ENCODE measurements around the gene EMP2. TPM values are rescaled to one million over a fixed set of nuclear protein-coding genes. Genes with fewer than 3 reads are reported as not detected.

The EMP2 gene
- polyA plus RNA-seq, 3 donors = not detected

- DNase-seq = no peak
- Mint-ChIP-seq H3K9me3 (peaks cover 0 to 8% (median 0%) of the 10 kb centered on the region in 7 donors), H3K4me3 (no peak overlapping the region), H3K27ac (no peak overlapping the region), H3K27me3 (ENCODE audit: low read depth in 3 of 3) (peaks cover 34 to 43% (median 36%) of the 10 kb centered on the region in 3 donors), H3K36me3 (no peaks in the 10 kb centered on the region), H3K4me1 (peaks cover 6% of the 10 kb centered on the region)
- 44% methylated on average over 3 of the region's 4 CpGs for WGBS (ENCODE audit: insufficient coverage)
- Histone ChIP-seq H3K9ac (ENCODE audit: insufficient read depth, low read length, poor library complexity, severe bottlenecking) (no peak overlapping the region), H3K79me2 (ENCODE audit: insufficient read depth, low read length) (no peaks in the 10 kb centered on the region), H3K36me3 (replicated peaks in 1 of 2; ENCODE audit: control insufficient read depth in 1 of 2, insufficient read depth in 2 of 2, low read length in 2 of 2) (no peaks in the 10 kb centered on the region), H3K4me1 (ENCODE audit: control insufficient read depth in 1 of 2, insufficient read depth in 2 of 2, low read length in 2 of 2) (peaks cover 8 to 10% of the 10 kb centered on the region in 2 donors), H3K27ac (ENCODE audit: low read depth in 1 of 2, low read length in 2 of 2) (no peak overlapping the region), H4K20me1 (ENCODE audit: insufficient read depth, low read length) (no peaks in the 10 kb centered on the region), H3K27me3 (ENCODE audit: control insufficient read depth in 2 of 2, insufficient read depth in 2 of 2, low read length in 2 of 2) (peaks cover 21 to 28% of the 10 kb centered on the region in 2 donors), H3K4me3 (replicated peaks in 1 of 3; ENCODE audit: low read depth in 2 of 3, low read length in 3 of 3) (no peak overlapping the region), H2AFZ (ENCODE audit: insufficient read depth, low read depth, low read length, poor library complexity, severe bottlenecking) (no peak overlapping the region), H3K4me2 (replicated peaks; ENCODE audit: extremely low read depth, low read length, poor library complexity, severe bottlenecking) (no peak overlapping the region), H3K9me3 (replicated peaks in 1 of 2; ENCODE audit: control insufficient read depth in 1 of 2, insufficient read depth in 1 of 2, low read length in 2 of 2) (no peaks in the 10 kb centered on the region)
- intact Hi-C loops (cut with micrococcal nuclease) = no loop called here
- TF ChIP-seq CTCF (IDR thresholded peaks at IDR 0.05) = no peak
Observed at GRCh38 chr16:10575506-10576130, 4.8 kb downstream of the EMP2 start.

GRCh38 chr16:10572611-10573010, 7.8 kb downstream of the EMP2 start:
- no peak overlapping the region for H2AFZ ChIP-seq (ENCODE audit: insufficient read depth, low read depth, low read length, poor library complexity, severe bottlenecking)
- H3K4me3 ChIP-seq (replicated peaks in 1 of 3; ENCODE audit: low read depth in 2 of 3, low read length in 3 of 3) = no peak overlapping the region
- no peak overlapping the region for H3K27ac ChIP-seq (ENCODE audit: low read depth in 1 of 2, low read length in 2 of 2)
- H3K4me1 Mint-ChIP-seq = peaks cover 6% of the 10 kb centered on the region
- H3K4me1 ChIP-seq (ENCODE audit: control insufficient read depth in 1 of 2, insufficient read depth in 2 of 2, low read length in 2 of 2) = no peaks in the 10 kb centered on the region
- DNase-seq = no peak
- WGBS (ENCODE audit: insufficient coverage) = 81% methylated on average over 2 of the region's 3 CpGs
- no peak for TF ChIP-seq CTCF (IDR thresholded peaks at IDR 0.05)
- no peak overlapping the region for H3K4me3 Mint-ChIP-seq
- peaks cover 11 to 16% (median 12%) of the 10 kb centered on the region in 3 donors for H3K27me3 Mint-ChIP-seq (ENCODE audit: low read depth in 3 of 3)
- H3K79me2 ChIP-seq (ENCODE audit: insufficient read depth, low read length) = no peaks in the 10 kb centered on the region
- no peak overlapping the region for H3K27ac Mint-ChIP-seq
- no peaks in the 10 kb centered on the region for H3K36me3 Mint-ChIP-seq
- intact Hi-C loops (cut with micrococcal nuclease) = no loop called here
- H3K9ac ChIP-seq (ENCODE audit: insufficient read depth, low read length, poor library complexity, severe bottlenecking) = no peak overlapping the region
- H3K27me3 ChIP-seq (ENCODE audit: control insufficient read depth in 2 of 2, insufficient read depth in 2 of 2, low read length in 2 of 2) = no peaks in the 10 kb centered on the region
- H3K9me3 ChIP-seq (replicated peaks in 1 of 2; ENCODE audit: control insufficient read depth in 1 of 2, insufficient read depth in 1 of 2, low read length in 2 of 2) = no peaks in the 10 kb centered on the region
- H3K36me3 ChIP-seq (replicated peaks in 1 of 2; ENCODE audit: control insufficient read depth in 1 of 2, insufficient read depth in 2 of 2, low read length in 2 of 2) = no peaks in the 10 kb centered on the region
- H4K20me1 ChIP-seq (ENCODE audit: insufficient read depth, low read length) = no peaks in the 10 kb centered on the region
- no peak overlapping the region for H3K4me2 ChIP-seq (replicated peaks; ENCODE audit: extremely low read depth, low read length, poor library complexity, severe bottlenecking)
- peaks cover 0 to 2% (median 0%) of the 10 kb centered on the region in 7 donors for H3K9me3 Mint-ChIP-seq
